GM13977 (cell line): Measurements from ENCODE around the gene VMP1.

ENCODE experiments used
- DNase-seq: peaks from one replicate; pipeline ENCODE4 v3.0.0; 2012; ENCODE audit warnings: low spot score
- in situ Hi-C: fragments of 300-500 bp; cut with MboI; formaldehyde crosslinking; loops from one replicate; pipeline ENCODE4 v1.12.0; 2022; ENCODE audit warnings: low sequenced_read_pairs, low pct_unique_long_range_greater_than_20kb, mixed read lengths, inconsistent platforms; ENCODE audit not compliant: unreplicated experiment
- TF ChIP-seq, protein P1 (sequence below): IDR thresholded peaks from 2 replicates; pipeline ENCODE4 v1.5.1; 2012; ENCODE audit warnings: mild to moderate bottlenecking, control low read depth; ENCODE audit not compliant: insufficient read depth; ENCODE audit errors: extremely low read depth, missing control alignments

VMP1 gene

DNA sequence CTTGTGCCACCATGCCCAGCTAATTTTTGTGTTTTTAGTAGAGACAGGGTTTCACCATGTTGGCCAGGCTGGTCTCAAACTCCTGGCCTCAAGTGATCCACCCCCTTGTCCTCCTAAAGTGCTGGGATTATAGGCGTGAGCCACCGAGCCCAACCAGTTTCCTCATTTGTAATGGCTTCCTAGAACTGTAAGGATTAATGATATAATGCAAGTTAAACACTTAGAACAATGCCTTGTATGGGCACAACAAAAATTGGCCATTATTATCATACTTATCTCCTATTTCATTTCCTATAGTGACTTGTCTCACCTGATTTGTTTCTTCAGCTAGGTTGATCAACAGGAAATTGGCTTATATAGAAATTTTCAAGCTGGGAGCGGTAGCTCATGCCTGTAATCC, 171.2 kb downstream of the VMP1 start:
- TF ChIP-seq, protein P1, sequence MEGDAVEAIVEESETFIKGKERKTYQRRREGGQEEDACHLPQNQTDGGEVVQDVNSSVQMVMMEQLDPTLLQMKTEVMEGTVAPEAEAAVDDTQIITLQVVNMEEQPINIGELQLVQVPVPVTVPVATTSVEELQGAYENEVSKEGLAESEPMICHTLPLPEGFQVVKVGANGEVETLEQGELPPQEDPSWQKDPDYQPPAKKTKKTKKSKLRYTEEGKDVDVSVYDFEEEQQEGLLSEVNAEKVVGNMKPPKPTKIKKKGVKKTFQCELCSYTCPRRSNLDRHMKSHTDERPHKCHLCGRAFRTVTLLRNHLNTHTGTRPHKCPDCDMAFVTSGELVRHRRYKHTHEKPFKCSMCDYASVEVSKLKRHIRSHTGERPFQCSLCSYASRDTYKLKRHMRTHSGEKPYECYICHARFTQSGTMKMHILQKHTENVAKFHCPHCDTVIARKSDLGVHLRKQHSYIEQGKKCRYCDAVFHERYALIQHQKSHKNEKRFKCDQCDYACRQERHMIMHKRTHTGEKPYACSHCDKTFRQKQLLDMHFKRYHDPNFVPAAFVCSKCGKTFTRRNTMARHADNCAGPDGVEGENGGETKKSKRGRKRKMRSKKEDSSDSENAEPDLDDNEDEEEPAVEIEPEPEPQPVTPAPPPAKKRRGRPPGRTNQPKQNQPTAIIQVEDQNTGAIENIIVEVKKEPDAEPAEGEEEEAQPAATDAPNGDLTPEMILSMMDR: no peak
- DNase-seq: no peak
- in situ Hi-C loops: no loop called here

DNA sequence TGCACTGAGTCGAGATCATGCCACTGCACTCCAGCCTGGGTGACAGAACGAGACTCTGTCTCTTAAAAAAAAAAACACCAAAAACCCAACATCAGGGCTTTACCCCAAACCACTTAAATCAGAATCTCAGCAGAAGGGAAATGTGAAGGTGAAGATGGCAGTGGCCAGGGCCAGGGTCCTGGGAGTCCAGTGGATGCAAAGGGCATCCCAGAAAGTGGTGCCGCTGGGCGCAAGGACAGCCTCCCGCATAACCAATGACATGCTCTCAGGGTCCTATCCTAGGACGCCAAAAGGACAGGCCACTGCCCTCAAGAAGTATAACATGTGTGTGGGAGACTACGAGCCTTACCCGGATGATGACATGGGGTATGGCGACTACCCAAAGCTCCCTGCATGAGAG, 177.4 kb downstream of the VMP1 start:
- in situ Hi-C loops: no loop called here
- TF ChIP-seq, protein P1: no peak
- no peak for DNase-seq

DNA sequence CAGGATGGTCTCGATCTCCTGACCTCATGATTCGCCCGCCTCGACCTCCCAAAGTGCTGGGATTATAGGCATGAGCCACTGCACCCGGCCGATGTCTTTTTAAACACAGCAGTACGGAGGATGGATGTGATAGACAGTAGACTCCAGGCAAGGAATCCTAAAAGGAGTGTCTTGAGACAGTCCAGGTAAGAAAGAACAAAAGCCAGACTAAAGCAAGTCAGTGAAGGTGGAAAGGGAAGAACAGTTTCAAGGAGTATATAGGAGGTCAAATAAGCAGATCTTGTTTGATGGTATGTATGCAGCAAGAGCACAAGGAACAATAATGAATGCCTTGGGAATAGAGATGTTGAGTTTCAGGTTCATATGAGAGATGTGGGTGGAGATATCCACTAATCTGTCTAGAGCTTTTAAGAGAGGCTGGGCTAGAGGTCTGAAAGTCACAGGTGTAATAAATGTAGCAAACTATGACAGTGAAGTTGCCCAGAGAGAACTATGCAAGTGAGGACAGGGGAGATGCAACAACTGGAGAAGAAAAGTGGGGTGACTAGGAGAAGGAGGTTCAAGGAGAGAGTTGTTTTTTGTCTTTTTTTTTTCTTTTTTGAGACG, 180.8 kb downstream of the VMP1 start:
- TF ChIP-seq, protein P1: no peak
- in situ Hi-C loops: no loop called here

DNA sequence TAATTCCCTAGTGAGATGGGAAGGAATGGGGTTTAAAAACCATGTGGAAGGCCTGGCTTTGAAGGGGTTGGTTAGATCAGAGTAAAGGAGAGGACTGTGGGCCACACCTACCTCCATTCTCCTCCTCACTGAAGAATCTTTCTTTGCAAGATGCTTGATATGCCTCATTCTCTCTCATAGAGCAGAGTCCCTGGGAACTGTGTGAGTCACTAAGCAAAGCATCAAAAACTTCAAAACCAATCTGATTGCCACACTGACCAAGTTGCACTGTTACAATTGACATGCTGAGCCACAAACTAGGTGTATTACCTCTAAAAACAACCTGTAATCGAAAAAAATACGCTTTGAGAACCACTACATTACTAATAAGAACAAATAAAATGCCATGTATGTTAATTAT, 183.3 kb downstream of the VMP1 start:
- no peak for DNase-seq
- in situ Hi-C loops: no loop called here
- TF ChIP-seq, protein P1: no peak

More for the DNA sequence above, 180.8 kb downstream of the VMP1 start:
- no peak for DNase-seq
